WERI-Rb-1 (cell line): ENCODE measurements around the gene TMEM106B.

Experiments used
- DNase-seq: peaks from one replicate; pipeline ENCODE4 v3.0.0-alpha.2; 2020
- H3K27ac ChIP-seq: fragments of 250-450 bp; sonication (Bioruptor Pico); 2 replicates; pipeline ENCODE4 v1.5.1; 2020; ENCODE audit warnings: mild to moderate bottlenecking, moderate library complexity
- H3K27me3 ChIP-seq: fragments of 250-450 bp; sonication (Bioruptor Pico); 2 replicates; pipeline ENCODE4 v1.5.1; 2021; ENCODE audit warnings: mild to moderate bottlenecking, low read depth, moderate library complexity; ENCODE audit not compliant: insufficient read depth, severe bottlenecking
- H3K36me3 ChIP-seq: fragments of 250-450 bp; sonication (Bioruptor Pico); 2 replicates; pipeline ENCODE4 v1.5.1; 2020; ENCODE audit warnings: mild to moderate bottlenecking, moderate library complexity
- H3K4me3 ChIP-seq: 2 replicates; pipeline ENCODE4 v1.5.1; 2011; ENCODE audit warnings: low read depth, mild to moderate bottlenecking, control low read depth, low read length
- H3K9me3 ChIP-seq: fragments of 250-450 bp; sonication (Bioruptor Pico); 2 replicates; pipeline ENCODE4 v1.5.1; 2021; ENCODE audit warnings: mild to moderate bottlenecking, moderate library complexity; ENCODE audit not compliant: severe bottlenecking
- CTCF ChIP-seq: IDR thresholded peaks from 2 replicates; pipeline ENCODE4 v1.5.1; 2011; ENCODE audit warnings: low read depth, mild to moderate bottlenecking, control low read depth, inconsistent platforms, low read length

The TMEM106B gene

GRCh38 chr7:12178317-12178716, 32.8 kb upstream of the TMEM106B start:
- no peak for TF ChIP-seq CTCF
- DNase-seq: no peak

GRCh38 chr7:12194426-12194825, 16.7 kb upstream of the TMEM106B start:
- H3K27me3 ChIP-seq: no peaks in the 10 kb centered on the region
- no peak for DNase-seq
- no peak overlapping the region for H3K27ac ChIP-seq
- H3K9me3 ChIP-seq: no peaks in the 10 kb centered on the region
- no peak overlapping the region for H3K4me3 ChIP-seq
- TF ChIP-seq CTCF: no peak
- no peaks in the 10 kb centered on the region for H3K36me3 ChIP-seq

More at GRCh38 chr7:12178317-12178716, 32.8 kb upstream of the TMEM106B start:
- no peak overlapping the region for H3K27ac ChIP-seq
- no peaks in the 10 kb centered on the region for H3K36me3 ChIP-seq
- no peaks in the 10 kb centered on the region for H3K9me3 ChIP-seq
- H3K4me3 ChIP-seq: no peak overlapping the region
- no peaks in the 10 kb centered on the region for H3K27me3 ChIP-seq

- no peak for TF ChIP-seq CTCF
- no peaks in the 10 kb centered on the region for H3K27me3 ChIP-seq
- DNase-seq: no peak
- no peaks in the 10 kb centered on the region for H3K36me3 ChIP-seq
- no peaks in the 10 kb centered on the region for H3K9me3 ChIP-seq
- H3K4me3 ChIP-seq: no peak overlapping the region
- H3K27ac ChIP-seq: no peak overlapping the region
Measured at GRCh38 chr7:12196386-12196785, 14.7 kb upstream of the TMEM106B start.

- TF ChIP-seq CTCF: no peak
- Histone ChIP-seq H3K4me3 (no peak overlapping the region), H3K9me3 (no peaks in the 10 kb centered on the region), H3K27me3 (no peaks in the 10 kb centered on the region), H3K36me3 (no peaks in the 10 kb centered on the region), H3K27ac (no peak overlapping the region)
- no peak for DNase-seq
Measured at GRCh38 chr7:12199363-12199762, 11.7 kb upstream of the TMEM106B start.

GRCh38 chr7:12207046-12207445, 4.0 kb upstream of the TMEM106B start:
- TF ChIP-seq CTCF: no peak
- Histone ChIP-seq H3K27me3 (no peaks in the 10 kb centered on the region), H3K4me3 (no peak overlapping the region), H3K36me3 (no peaks in the 10 kb centered on the region), H3K27ac (no peak overlapping the region), H3K9me3 (no peaks in the 10 kb centered on the region)
- DNase-seq: no peak

GRCh38 chr7:12209221-12209620, 1.9 kb upstream of the TMEM106B start:
- H3K27ac ChIP-seq: no peak overlapping the region
- no peaks in the 10 kb centered on the region for H3K9me3 ChIP-seq
- no peaks in the 10 kb centered on the region for H3K36me3 ChIP-seq
- TF ChIP-seq CTCF: no peak
- H3K4me3 ChIP-seq: no peak overlapping the region
- H3K27me3 ChIP-seq: no peaks in the 10 kb centered on the region
- no peak for DNase-seq
